Neural cell (in vitro differentiated cells): ENCODE results near the gene FASLG.

Experiments used
- POLR2AphosphoS5 ChIP-seq: IDR thresholded peaks from 2 replicates; pipeline ENCODE4 v1.6.1; 2012
- SMC3 ChIP-seq: fragments of 450-650 bp; conservative IDR thresholded peaks from 2 replicates; pipeline ENCODE4 v1.6.1; 2014; ENCODE audit warnings: antibody characterized with exemption, mild to moderate bottlenecking, moderate library complexity; ENCODE audit not compliant: poor library complexity

DNA sequence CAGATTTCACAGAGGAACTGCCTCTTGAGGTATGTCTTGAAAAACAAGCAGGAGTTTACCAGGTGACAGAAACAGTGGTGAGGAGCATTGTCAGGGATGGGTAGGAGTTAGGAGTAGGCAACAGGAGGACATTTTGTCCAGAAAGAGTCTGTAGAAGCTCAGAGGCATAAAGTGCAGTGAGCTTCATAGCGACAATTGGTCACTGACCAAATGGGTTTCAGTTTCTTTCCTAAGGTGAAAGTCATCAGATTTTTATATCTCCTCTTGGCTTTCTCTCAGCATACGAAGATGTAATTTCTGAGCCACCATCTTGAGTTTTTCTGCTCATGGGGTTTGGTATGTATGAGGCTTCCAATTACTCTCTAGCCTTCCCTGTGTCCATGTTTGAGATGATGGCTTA, 29.3 kb upstream of the FASLG start:
- TF ChIP-seq SMC3 (no peak), POLR2AphosphoS5 (no peak)
